GM12892 (cell line): ENCODE results near the gene TUBB1.

Experiments
- POLR2A ChIP-seq: IDR thresholded peaks from 2 replicates; pipeline ENCODE4 v1.6.1; 2011; ENCODE audit warnings: low read depth, low read length, control low read depth
- TAF1 ChIP-seq: IDR thresholded peaks from 2 replicates; pipeline ENCODE4 v1.6.1; 2011; ENCODE audit warnings: low read depth, mild to moderate bottlenecking, control low read depth, low read length, borderline replicate concordance

- TF ChIP-seq POLR2A (no peak), TAF1 (no peak)
Observed at GRCh38 chr20:58978351-58979190, 40.7 kb upstream of the TUBB1 start.
